ENCODE results near the gene VTCN1.
"Not testable (repeated sequence)": the region's sequence is repeated elsewhere in the genome, so short reads cannot be mapped to it uniquely, and the experiment has no call there.

The VTCN1 gene

GRCh38 chr1:117210831-117211261, at the start of gene VTCN1:
TSS of gene VTCN1 (minus strand) at chr1:117210927. CDS start at chr1:117210855, 72 bp downstream.
- no peak for DNase-seq (ENCODE audit: low read depth)

- no peak for DNase-seq (ENCODE audit: low read depth)
These were observed 48.1 kb upstream of the VTCN1 start for GRCh38 chr1:117258791-117259190.

DNA sequence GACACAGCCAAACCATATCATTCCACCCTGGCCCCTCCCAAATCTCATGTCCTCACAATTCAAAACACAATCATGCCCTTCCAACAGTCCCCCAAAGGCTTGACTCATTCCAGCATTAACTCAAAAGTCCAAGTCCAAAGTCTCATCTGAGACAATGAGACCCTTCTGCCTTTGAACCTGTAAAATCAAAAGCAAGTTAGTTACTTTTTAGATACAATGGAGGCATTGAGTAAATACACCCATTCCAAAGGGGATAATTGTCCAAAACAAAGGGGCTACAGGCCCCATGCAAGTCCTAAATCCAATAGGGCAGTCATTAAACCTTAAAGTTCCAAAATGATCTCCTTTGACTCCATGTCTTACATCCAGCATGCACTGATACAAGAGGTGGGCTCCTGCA, 47.3 kb upstream of the VTCN1 start:
- DNase-seq (ENCODE audit: low read depth): not testable (repeated sequence)

- DNase-seq (ENCODE audit: low read depth): no peak
These were observed 46.6 kb upstream of the VTCN1 start for GRCh38 chr1:117257291-117257690.

DNA sequence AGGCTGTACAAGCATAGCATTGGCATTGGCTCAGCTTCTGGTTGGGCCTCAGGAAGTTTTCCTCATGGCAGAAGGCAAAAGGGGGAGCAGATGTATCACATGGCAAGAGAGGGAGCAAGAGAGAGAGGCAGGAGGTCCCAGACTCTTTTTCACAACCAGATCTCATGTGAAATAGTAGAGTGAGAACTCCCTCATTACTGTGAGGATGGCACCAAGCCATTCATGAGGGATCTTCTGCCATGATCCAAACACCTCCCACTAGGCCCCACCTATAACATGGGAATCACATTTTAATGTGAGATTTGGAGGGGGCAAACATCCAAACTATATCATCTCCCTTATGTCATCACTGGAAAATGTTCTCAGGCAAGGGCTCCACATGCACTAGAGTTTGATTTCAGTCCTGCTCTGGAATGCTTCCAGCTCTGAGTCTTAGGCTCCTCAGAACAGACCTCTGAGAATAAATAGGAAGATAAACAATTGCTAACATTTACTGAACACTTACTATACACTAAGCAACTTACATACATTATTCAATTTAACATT, 39.4 kb upstream of the VTCN1 start:
- no peak for DNase-seq (ENCODE audit: low read depth)

DNA sequence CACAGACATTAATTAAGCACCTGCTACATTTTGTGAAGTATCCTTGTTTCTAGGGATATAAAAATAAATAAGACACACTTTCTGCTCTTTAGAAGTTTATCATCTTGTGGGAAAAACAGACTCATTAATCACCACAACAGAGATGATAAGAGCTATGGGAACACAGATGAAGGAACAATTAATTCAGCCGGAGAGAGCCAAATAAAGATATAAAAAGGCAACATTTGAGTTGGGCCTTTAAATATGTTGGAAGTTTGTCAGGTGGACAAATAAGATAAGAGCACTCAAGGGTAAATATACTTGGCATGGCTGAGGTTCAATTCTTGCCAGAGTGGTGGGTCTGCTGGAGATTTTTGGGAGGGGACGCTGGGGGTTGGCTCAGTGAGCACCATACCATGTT, 34.2 kb upstream of the VTCN1 start:
- DNase-seq (ENCODE audit: low read depth): no peak

DNA sequence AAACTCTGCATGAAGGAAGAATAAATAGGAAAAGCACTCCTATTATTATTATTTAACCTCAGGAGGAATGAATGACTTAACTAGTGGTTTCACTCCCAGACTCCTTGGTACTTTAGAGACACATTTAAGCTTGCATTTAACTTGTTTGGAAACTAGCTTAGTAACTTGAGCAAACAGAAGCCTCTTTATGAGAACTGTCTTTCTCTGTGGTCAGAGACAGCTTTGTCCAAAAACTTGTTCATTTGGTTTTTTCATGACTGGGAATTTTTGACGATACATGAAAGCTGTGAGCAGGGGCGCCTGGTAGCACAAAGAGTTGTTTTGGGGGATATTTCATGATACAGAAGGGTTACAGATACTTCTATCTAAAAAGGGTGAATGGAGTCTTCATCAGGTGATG, 33.6 kb upstream of the VTCN1 start:
- no peak for DNase-seq (ENCODE audit: low read depth)

DNA sequence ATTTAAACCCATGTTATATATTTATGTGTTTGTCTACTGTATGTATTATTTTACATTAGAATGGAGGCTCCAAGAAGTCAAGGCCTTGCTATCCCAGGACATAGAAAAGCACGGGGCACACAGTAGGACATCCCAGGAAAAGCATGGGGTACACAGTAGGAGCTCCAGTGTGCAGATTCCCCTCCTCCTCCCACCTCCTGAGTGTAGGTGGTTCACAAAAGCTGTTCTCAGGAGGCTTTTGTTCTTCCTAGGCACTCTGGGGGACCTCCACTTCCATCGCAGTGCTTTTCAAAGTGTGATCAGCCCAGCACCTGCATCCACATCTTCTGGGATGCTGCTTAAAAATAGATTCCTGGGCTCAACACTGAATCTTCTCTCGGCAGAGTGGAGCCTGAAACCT, 30.8 kb upstream of the VTCN1 start:
- DNase-seq (ENCODE audit: low read depth): no peak

DNA sequence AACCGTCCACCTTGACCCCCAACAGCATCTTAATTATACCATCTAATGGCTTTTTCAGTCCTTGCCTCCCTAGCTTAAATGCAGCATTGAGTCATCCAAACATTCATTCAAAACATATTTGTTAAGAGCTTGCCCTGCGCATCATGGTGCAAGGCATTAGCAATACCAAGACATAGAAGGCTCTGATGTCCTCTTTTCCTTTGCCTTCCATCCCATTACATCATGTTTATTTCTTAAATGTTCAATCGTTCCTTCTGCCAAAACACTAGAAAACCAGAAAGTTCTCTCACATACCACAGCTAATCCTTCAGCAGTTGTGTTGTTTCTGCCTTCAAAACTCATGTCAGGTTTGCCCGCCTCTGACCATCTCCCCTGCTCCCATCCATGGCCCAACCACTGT, 29.8 kb upstream of the VTCN1 start:
- no peak for DNase-seq (ENCODE audit: low read depth)

- no peak for DNase-seq (ENCODE audit: low read depth)
These were observed 28.7 kb upstream of the VTCN1 start for GRCh38 chr1:117239467-117239866.

DNA sequence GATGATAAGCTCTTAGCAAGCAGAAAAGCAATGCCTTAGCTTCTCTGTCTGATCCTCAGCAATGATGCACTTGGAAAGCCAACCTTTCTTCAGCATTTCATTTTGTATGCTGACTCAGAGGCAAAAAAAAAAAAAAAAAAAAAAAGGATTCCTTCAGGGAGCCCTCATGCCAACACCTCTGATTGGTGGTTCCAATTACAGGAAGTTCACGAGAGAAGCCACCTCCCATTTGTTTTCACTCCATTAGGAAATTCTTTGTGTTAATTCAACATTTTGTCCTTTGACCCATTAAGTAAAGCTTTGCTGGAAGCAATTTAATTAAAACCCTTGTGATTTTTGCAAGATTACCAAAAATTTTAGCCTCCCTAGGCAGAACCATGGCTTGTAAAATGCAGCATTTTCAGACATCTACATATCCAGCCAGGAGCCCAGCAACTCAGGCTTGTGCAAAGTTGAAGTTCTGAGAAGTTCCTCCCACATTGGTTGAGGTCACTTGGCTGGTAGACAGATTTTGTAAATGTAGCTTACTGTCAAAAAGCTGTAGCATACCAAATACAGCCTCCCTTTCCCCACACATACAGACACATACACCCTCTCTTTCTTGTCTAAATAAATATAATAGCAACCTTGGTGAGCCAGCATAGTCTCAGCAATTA, 27.1 kb upstream of the VTCN1 start:
- no peak for DNase-seq (ENCODE audit: low read depth)

GRCh38 chr1:117235863-117236465, 25.2 kb upstream of the VTCN1 start:
- no peak for DNase-seq (ENCODE audit: low read depth)

- DNase-seq (ENCODE audit: low read depth): no peak
These were observed 21.8 kb upstream of the VTCN1 start for GRCh38 chr1:117232531-117232930.

GRCh38 chr1:117231748-117232373, 21.1 kb upstream of the VTCN1 start:
- no peak for DNase-seq (ENCODE audit: low read depth)

- no peak for DNase-seq (ENCODE audit: low read depth)
These were observed 20.6 kb upstream of the VTCN1 start for GRCh38 chr1:117231312-117231711.

GRCh38 chr1:117229217-117229616, 18.5 kb upstream of the VTCN1 start:
- DNase-seq (ENCODE audit: low read depth): no peak

GRCh38 chr1:117225931-117226330, 15.2 kb upstream of the VTCN1 start:
- DNase-seq (ENCODE audit: low read depth): no peak

- no peak for DNase-seq (ENCODE audit: low read depth)
These were observed 6.0 kb upstream of the VTCN1 start for GRCh38 chr1:117216718-117217117.

DNA sequence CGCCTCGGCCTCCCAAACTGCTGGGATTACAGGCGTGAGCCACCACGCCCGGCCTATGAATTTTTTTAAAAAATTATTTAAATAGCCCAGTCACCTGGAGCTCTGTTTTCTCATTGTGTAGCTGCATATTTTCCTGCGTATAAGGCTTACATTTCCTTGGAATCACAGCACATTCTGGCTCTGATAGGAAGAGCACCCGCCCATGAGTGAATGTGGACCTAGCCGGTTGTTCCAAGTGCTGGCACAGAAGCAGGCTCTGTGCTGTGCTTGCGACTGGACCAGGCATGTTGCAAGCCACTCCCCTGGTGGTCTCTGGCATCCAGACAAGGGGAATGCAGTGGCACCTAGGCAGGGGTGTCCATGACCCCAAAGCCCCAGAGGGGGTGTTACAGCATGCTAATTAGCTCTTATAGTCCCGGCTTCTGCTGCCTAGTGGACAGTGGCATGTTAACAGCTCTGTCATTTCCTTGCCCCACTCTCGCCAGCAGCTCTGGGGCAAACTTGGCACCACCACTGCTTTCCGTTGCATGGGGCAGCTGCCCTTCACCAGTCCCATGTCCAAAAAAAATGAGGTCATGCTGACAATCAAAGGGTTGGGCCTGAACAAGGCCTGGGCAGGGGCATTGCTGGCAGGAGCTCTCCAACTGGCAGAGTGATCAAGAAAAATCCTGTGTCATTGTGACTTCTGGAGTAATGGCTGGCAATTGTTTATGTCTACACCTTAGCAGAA, 5.2 kb upstream of the VTCN1 start:
- no peak for DNase-seq (ENCODE audit: low read depth)

GRCh38 chr1:117215019-117215418, 4.3 kb upstream of the VTCN1 start:
- DNase-seq (ENCODE audit: low read depth): no peak

GRCh38 chr1:117213046-117213445, 2.3 kb upstream of the VTCN1 start:
- DNase-seq (ENCODE audit: low read depth): no peak

GRCh38 chr1:117210386-117210785, 341 bp downstream of the VTCN1 start:
- DNase-seq (ENCODE audit: low read depth): no peak

DNA sequence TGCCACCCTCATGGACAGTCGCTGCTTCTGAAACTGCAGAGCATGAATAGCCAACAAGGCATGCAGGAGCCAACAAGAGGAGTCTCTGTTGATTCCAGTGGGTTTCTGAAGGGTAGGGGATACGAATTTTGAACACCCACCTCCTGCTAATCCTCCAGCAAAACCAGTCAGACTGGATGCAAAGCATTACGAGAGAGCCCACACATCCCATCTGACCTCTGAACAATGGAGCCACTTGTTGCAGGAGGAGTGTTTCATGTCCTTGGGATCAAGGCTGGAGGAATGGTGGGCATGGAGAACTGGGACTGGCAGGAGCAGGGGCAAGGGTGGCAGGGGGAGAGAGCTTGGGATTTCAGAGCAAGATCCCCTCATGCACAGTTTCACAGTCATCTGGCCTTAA, 1.6 kb downstream of the VTCN1 start:
- DNase-seq (ENCODE audit: low read depth): no peak
